T47D (cell line): ENCODE data around the gene PLEKHA4.
"Not testable (repeated sequence)": the region's sequence is repeated elsewhere in the genome, so short reads cannot be mapped to it uniquely, and the experiment has no call there.

Source experiments
- DNase-seq, 2 experiments: peaks; one replicate each; pipeline versions ENCODE4 v3.0.0 to v3.0.0-alpha.2; 2011 to 2012; ENCODE audit warnings: low read depth in 1 of 2, low spot score in 1 of 2
- JUND ChIP-seq: IDR thresholded peaks from 2 replicates; pipeline ENCODE4 v1.6.1; 2012; ENCODE audit warnings: low read depth
- in situ Hi-C: cut with HindIII; loops from 2 replicates; pipeline ENCODE4 v1.10.0; 2016; ENCODE audit warnings: low sequenced_read_pairs, low pct_unique_long_range_greater_than_20kb

PLEKHA4 gene

DNA sequence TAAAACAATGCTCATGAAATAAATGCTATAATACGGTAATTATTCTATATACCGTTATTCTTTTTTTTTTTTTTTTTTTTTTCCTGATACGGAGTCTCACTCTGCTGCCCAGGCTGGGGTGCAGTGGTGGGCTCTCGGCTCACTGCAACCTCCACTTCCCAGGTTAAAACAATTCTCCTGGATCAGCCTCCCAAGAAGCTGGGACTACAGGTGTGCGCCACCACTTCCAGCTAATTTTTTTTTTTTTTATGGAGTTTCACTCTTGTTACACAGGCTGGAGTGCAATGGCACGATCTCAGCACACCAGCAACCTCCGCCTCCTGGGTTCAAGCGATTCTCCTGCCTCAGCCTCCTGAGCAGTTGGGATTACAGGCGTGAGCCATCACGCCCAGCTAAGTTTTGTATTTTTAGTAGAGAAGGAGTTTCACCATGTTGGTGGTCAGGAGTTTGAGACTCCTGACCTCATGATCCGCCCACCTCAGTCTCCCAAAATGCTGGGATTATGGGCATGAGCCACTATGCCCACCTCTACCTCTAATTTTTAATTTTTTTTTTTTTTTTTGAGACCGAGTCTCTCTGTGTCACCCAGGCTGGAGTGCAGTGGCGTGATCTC, 10.7 kb upstream of the PLEKHA4 start:
- no peak for TF ChIP-seq JUND
- no peak for DNase-seq
- in situ Hi-C loops: no loop called here

GRCh38 chr19:48878196-48879024, 10.0 kb upstream of the PLEKHA4 start:
- no peak for TF ChIP-seq JUND
- no peak for DNase-seq
- in situ Hi-C loops: no loop called here

DNA sequence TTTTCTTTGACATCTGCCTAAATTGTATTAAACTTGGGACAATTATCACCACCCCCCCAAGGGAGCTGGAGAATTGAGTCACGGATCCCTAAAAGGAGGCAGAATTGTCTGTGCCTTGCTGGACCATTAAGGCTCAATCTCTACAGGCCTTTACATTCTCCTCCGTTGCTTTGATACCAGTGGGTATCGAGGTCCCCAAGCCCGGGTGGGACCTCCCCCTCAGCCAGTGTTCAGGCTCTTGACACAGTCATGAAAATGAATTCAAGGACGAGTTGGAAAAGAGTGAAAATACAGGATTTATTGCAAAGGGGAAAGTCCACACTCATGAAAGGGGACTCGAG, 9.4 kb upstream of the PLEKHA4 start:
- no peak for DNase-seq
- TF ChIP-seq JUND: no peak
- in situ Hi-C loops: no loop called here

DNA sequence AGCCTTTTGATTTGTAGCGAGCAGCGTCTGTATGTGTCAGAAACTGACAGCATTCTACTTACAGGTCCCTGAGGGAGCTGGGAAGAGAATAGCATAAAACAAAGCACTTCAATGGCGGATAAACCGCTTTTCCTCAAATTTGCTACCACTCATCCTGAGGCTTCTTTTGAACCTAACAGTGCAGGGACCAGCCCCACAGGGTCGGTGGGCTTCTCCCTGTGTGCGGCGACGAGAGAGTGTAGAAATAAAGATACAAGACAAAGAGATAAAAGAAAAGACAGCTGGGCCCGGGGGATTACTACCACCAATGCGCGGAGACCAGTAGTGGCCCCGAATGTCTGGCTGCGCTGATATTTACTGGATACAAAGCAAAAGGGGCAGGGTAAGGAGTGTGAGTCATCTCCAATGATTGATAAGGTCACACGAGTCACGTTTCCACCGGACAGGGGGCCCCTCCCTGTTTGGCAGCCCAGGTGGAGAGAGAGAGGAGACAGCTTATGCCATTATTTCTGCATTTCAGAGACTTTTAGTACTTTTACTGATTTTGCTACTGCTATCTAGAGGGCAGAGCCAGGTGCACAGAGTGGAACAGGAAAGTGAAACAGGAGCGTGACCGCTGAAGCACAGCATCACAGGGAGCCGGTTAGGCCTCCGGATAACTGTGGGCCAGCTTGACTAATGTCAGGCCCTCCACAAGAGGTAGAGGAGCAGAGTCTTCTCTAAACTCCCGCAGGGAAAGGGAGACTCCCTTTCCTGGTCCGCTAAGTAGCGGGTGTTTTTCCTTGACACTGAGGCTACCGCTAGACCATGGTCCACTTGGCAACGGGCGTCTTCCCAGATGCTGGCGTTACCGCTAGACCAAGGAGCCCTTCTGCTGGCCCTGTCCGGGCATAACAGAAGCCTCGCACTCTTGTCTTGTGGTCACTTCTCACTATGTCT, 7.9 kb upstream of the PLEKHA4 start:
- DNase-seq, in situ Hi-C loops: not testable (repeated sequence)

- no peak for DNase-seq
- in situ Hi-C loops: no loop called here
- no peak for TF ChIP-seq JUND
These were observed 6.1 kb upstream of the PLEKHA4 start for GRCh38 chr19:48874303-48875135.

- TF ChIP-seq JUND: no peak
- in situ Hi-C loops: no loop called here
- DNase-seq: no peak
These were observed 5.3 kb upstream of the PLEKHA4 start for GRCh38 chr19:48873476-48874302.

GRCh38 chr19:48872884-48873475, 4.6 kb upstream of the PLEKHA4 start:
- in situ Hi-C loops: no loop called here
- peak; percentile 72 to 86 for DNase-seq
- TF ChIP-seq JUND: no peak

DNA sequence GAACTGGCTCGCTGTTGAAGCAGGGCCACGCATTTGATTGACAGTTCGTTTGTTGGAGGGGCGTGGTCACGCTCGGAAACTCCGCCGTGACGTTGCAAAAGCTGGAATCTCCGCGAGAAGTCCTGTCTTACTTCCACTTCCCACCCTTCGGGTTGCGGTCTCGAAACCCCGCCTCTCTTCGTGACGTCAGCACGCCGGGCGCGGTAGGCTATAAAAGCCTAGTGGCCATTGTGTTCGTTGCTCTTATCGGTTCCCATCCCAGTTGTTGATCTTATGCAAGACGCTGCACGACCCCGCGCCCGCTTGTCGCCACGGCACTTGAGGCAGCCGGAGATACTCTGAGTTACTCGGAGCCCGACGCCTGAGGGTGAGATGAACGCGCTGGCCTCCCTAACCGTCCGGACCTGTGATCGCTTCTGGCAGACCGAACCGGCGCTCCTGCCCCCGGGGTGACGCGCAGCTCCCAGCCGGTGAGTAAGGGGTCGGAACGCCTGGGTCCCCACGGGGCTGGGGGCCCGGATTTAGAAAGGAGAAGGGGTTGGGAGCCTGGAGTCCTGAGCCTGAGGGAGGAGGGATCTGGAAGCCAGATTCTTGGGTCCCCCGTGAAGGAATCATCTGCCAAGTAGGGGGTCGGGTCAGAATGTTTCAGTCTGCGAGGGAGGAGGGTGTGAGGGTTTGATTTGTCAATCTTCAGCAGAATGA, 3.9 kb upstream of the PLEKHA4 start, which contains the start of gene PPP1R15A:
Gene PPP1R15A (plus strand): TSS at position 240 of the 702 bp plus-strand sequence. CDS start 813 bp downstream, outside the sequence.
- in situ Hi-C loops: no loop called here
- TF ChIP-seq JUND: no peak
- DNase-seq: peak; percentile 91 to 96

- DNase-seq, in situ Hi-C loops: not testable (repeated sequence)
These were observed 3.2 kb upstream of the PLEKHA4 start for GRCh38 chr19:48871471-48872181.

GRCh38 chr19:48870048-48870447, 1.6 kb upstream of the PLEKHA4 start:
- in situ Hi-C loops: no loop called here

More at GRCh38 chr19:48870048-48870447, 1.6 kb upstream of the PLEKHA4 start:
- TF ChIP-seq JUND: no peak
- no peak for DNase-seq
